DND-41 (cell line): Measurements from ENCODE around the gene DNAH8.

ENCODE experiments used
- ATAC-seq: fragments of 200-7000 bp; cut with Tn5 transposase; 3 replicates; pipeline ENCODE4 v1.9.1; 2021; ENCODE audit warnings: low read depth; ENCODE audit not compliant: insufficient read depth
- DNase-seq: peaks from one replicate; pipeline ENCODE4 v3.0.0-alpha.2; 2020
- H2AFZ ChIP-seq: 2 replicates; pipeline ENCODE4 v1.6.0; 2012; ENCODE audit warnings: low read depth, low read length
- H3K27ac ChIP-seq: 2 replicates; pipeline ENCODE4 v1.5.1; 2012; ENCODE audit warnings: low read length, inconsistent platforms
- H3K27me3 ChIP-seq: fragments of 200-600 bp; sonication (generic); 2 replicates; pipeline ENCODE4 v1.6.0; 2012; ENCODE audit warnings: low read length, mild to moderate bottlenecking, inconsistent platforms; ENCODE audit not compliant: insufficient read depth, poor library complexity
- H3K36me3 ChIP-seq: 2 replicates; pipeline ENCODE4 v1.5.1; 2012; ENCODE audit warnings: low read length, inconsistent platforms; ENCODE audit not compliant: insufficient read depth
- H3K4me1 ChIP-seq: 2 replicates; pipeline ENCODE4 v1.5.1; 2012; ENCODE audit warnings: mild to moderate bottlenecking, low read length; ENCODE audit not compliant: insufficient read depth
- H3K4me2 ChIP-seq: 2 replicates; pipeline ENCODE4 v1.6.0; 2012; ENCODE audit warnings: mild to moderate bottlenecking, moderate library complexity, low read length, inconsistent platforms; ENCODE audit not compliant: insufficient read depth
- H3K4me3 ChIP-seq, 2 experiments: fragments of 200-600 bp in 1 of 2; shearing (Covaris generic) in 1 of 2; 2 replicates each; pipeline ENCODE4 v1.5.1; 2012 to 2016; ENCODE audit warnings: inconsistent platforms in 2 of 2, low read length in 2 of 2, mild to moderate bottlenecking in 2 of 2, low read depth in 1 of 2, moderate library complexity in 1 of 2
- H3K79me2 ChIP-seq: 2 replicates; pipeline ENCODE4 v1.6.0; 2012; ENCODE audit warnings: low read length, inconsistent platforms; ENCODE audit not compliant: insufficient read depth
- H3K9ac ChIP-seq: 2 replicates; pipeline ENCODE4 v1.6.0; 2012; ENCODE audit warnings: low read depth, mild to moderate bottlenecking, inconsistent platforms, low read length, moderate library complexity
- H3K9me3 ChIP-seq: 2 replicates; pipeline ENCODE4 v1.5.1; 2012; ENCODE audit warnings: low read length, moderate library complexity, mild to moderate bottlenecking, inconsistent platforms; ENCODE audit not compliant: insufficient read depth, severe bottlenecking
- H4K20me1 ChIP-seq: 2 replicates; pipeline ENCODE4 v1.6.0; 2012; ENCODE audit warnings: low read length; ENCODE audit not compliant: insufficient read depth
- CTCF ChIP-seq: IDR thresholded peaks from 2 replicates; pipeline ENCODE4 v1.5.1; 2012; ENCODE audit warnings: borderline replicate concordance, low read length, moderate library complexity, mild to moderate bottlenecking; ENCODE audit not compliant: poor library complexity, severe bottlenecking; ENCODE audit errors: extremely low read depth
- EZH2 ChIP-seq: IDR thresholded peaks from 3 replicates; pipeline ENCODE4 v1.6.1; 2012; ENCODE audit warnings: borderline replicate concordance, low read depth, mild to moderate bottlenecking, moderate library complexity, low read length, inconsistent platforms; ENCODE audit not compliant: severe bottlenecking

Gene DNAH8

GRCh38 chr6:38987503-38987902, 272.4 kb downstream of the DNAH8 start:
- H3K4me3 ChIP-seq, result no peak overlapping the region
- no peak for ATAC-seq
- no peaks in the 10 kb centered on the region for H3K79me2 ChIP-seq
- H3K4me1 ChIP-seq, result no peaks in the 10 kb centered on the region
- no peak overlapping the region for H3K9ac ChIP-seq
- H2AFZ ChIP-seq, result no peak overlapping the region
- no peak overlapping the region for H3K27ac ChIP-seq
- no peak overlapping the region for H3K4me2 ChIP-seq
- peaks cover 20% of the 10 kb centered on the region for H3K27me3 ChIP-seq
- no peaks in the 10 kb centered on the region for H4K20me1 ChIP-seq
- DNase-seq, result no peak
- H3K9me3 ChIP-seq, result no peaks in the 10 kb centered on the region
- TF ChIP-seq CTCF, result no peak
- no peak for TF ChIP-seq EZH2
- no peaks in the 10 kb centered on the region for H3K36me3 ChIP-seq

- Histone ChIP-seq H3K9ac (no peak overlapping the region), H3K79me2 (no peaks in the 10 kb centered on the region), H3K4me2 (no peak overlapping the region), H3K4me3 (no peak overlapping the region), H3K27me3 (peaks cover 18% of the 10 kb centered on the region), H3K27ac (no peak overlapping the region), H3K9me3 (no peaks in the 10 kb centered on the region), H4K20me1 (no peaks in the 10 kb centered on the region), H3K4me1 (no peaks in the 10 kb centered on the region), H2AFZ (no peak overlapping the region), H3K36me3 (no peaks in the 10 kb centered on the region)
- no peak for DNase-seq
- TF ChIP-seq CTCF (no peak), EZH2 (no peak)
- ATAC-seq, result no peak
Measured at GRCh38 chr6:38988736-38989449, 273.8 kb downstream of the DNAH8 start.

- DNase-seq (no peak), ATAC-seq (no peak)
- Histone ChIP-seq H3K27ac (no peak overlapping the region), H4K20me1 (no peaks in the 10 kb centered on the region), H3K27me3 (peaks cover 19% of the 10 kb centered on the region), H3K4me3 (no peak overlapping the region), H3K9ac (no peak overlapping the region), H3K36me3 (no peaks in the 10 kb centered on the region), H3K4me1 (no peaks in the 10 kb centered on the region), H3K4me2 (no peak overlapping the region), H2AFZ (no peak overlapping the region), H3K9me3 (no peaks in the 10 kb centered on the region), H3K79me2 (no peaks in the 10 kb centered on the region)
- TF ChIP-seq CTCF (no peak), EZH2 (no peak)
Measured at GRCh38 chr6:38990475-38990874, 275.4 kb downstream of the DNAH8 start.
